Activated T-cell treated with anti-CD3 and anti-CD28 coated beads, Interleukin-2, amount 50 U/mL, for 4 hours (primary cell): ENCODE data around the gene TRUB1. TPM values are rescaled to one million over a fixed set of nuclear protein-coding genes. Genes with fewer than 3 reads are reported as not detected.

Experiments
- ATAC-seq, 2 donors: fragments of 200-7000 bp; cut with Tn5 transposase; one replicate each; pipeline ENCODE4 v1.10.0; 2021
- DNase-seq: peaks from one replicate; pipeline ENCODE4 v3.0.0-alpha.2; 2020
- H3K27me3 Mint-ChIP-seq: one replicate; pipeline ENCODE4 v1.8.0; 2021; ENCODE audit warnings: low read depth, mixed read lengths
- H3K36me3 Mint-ChIP-seq: one replicate; pipeline ENCODE4 v1.8.0; 2022; ENCODE audit warnings: mixed read lengths; ENCODE audit not compliant: insufficient read depth
- H3K4me1 Mint-ChIP-seq: one replicate; pipeline ENCODE4 v1.8.0; 2021; ENCODE audit warnings: low read depth, mixed read lengths
- H3K4me3 Mint-ChIP-seq: one replicate; pipeline ENCODE4 v1.8.0; 2021; ENCODE audit warnings: mild to moderate bottlenecking, moderate library complexity, mixed read lengths
- H3K9me3 Mint-ChIP-seq: one replicate; pipeline ENCODE4 v1.8.0; 2021; ENCODE audit warnings: mixed read lengths
- total RNA-seq, 3 donors: library from RNA; stranded (reverse); gene quantifications; one replicate each; pipeline ENCODE4 v1.2.1, GENCODE V29; 2021

TRUB1 gene
- total RNA-seq, 3 donors from 2014 or later: 20.3 to 26.9 (median 26.7) TPM

DNA sequence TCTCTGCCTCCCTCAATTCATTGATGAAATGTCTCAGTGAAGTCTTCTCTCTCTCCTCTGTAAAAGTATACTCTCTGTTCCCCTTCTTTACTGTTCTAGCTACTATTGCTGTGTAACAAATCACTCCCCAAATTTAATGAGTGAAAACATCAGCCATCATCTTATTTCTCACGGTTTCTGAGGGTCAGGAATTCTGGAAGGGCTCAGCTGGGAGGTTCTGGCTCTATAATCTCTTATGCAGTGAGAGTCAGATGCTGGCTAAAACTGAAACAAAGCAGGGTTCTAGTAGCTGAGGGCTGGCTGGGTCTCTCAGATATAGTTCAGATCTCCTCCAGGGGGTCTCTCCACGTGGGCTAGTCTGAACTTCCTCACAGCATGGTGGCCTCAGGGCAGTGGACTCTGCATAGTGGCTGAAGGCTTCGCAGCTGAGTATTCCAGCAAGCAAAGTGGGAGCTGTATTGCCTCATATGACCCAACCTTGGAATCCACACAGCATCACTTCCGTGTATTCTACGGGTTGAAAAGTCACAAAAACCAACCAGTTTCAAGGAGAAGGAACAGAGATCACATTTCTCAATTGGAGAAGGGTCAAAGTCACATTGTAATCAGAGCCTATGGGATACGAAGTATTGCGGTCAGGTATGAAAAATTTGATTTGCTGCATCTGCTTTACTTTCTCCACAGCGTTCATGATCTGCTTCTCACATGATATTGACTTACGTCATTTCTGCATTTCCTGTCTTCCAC is 80.4 kb downstream of the TRUB1 start:
- no peaks in the 10 kb centered on the region for H3K4me1 Mint-ChIP-seq
- H3K27me3 Mint-ChIP-seq: peaks cover 12% of the 10 kb centered on the region
- no peak overlapping the region for H3K4me3 Mint-ChIP-seq
- H3K36me3 Mint-ChIP-seq: no peaks in the 10 kb centered on the region
- no peak for ATAC-seq
- H3K9me3 Mint-ChIP-seq: no peaks in the 10 kb centered on the region
- DNase-seq: no peak

DNA sequence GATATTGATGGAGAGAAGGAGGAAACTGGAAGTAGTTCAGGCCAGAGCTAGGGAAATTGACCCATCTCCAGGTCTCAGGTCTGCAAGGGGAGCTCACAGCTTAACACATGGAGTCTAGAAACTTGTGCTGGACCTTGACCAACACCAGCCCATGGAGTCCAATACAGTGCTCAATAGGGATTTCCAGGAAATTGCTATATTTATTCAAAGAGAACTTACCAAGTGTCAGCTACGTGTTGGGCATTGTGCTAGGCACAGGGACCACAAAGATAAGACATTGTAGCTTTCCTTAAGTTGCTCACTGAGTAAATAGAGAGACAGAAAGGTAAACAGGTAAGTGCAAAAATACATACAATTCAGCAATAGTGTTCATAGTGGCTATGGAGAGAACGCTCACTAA is 82.5 kb downstream of the TRUB1 start:
- H3K36me3 Mint-ChIP-seq: no peaks in the 10 kb centered on the region
- DNase-seq (no peak), ATAC-seq (no peak)
- H3K4me1 Mint-ChIP-seq: no peaks in the 10 kb centered on the region
- no peaks in the 10 kb centered on the region for H3K9me3 Mint-ChIP-seq
- H3K4me3 Mint-ChIP-seq: no peak overlapping the region
- H3K27me3 Mint-ChIP-seq: peaks cover 13% of the 10 kb centered on the region

DNA sequence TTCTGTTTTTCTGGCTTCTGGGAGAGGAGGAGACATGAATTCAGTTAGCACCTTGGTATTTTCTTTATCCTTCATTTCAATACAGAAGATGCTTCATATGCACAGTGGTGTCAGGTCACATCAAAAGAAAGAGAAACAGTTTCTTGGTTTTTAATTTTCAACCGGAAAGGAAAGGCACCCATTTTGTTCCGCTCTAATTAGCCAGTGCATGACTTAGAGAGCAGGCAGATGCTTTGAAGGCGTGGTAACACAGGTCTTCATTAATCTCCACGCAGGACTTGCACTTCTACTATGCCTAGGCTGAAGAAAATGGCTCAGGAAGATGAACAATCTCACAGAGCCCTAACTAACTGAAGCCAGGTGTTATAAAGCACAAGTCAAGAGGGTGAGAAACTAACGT is 84.7 kb downstream of the TRUB1 start:
- peaks cover 5% of the 10 kb centered on the region for H3K27me3 Mint-ChIP-seq
- H3K9me3 Mint-ChIP-seq: no peaks in the 10 kb centered on the region
- DNase-seq: no peak
- H3K4me1 Mint-ChIP-seq: no peaks in the 10 kb centered on the region
- H3K4me3 Mint-ChIP-seq: no peak overlapping the region
- no peak for ATAC-seq
- no peaks in the 10 kb centered on the region for H3K36me3 Mint-ChIP-seq

DNA sequence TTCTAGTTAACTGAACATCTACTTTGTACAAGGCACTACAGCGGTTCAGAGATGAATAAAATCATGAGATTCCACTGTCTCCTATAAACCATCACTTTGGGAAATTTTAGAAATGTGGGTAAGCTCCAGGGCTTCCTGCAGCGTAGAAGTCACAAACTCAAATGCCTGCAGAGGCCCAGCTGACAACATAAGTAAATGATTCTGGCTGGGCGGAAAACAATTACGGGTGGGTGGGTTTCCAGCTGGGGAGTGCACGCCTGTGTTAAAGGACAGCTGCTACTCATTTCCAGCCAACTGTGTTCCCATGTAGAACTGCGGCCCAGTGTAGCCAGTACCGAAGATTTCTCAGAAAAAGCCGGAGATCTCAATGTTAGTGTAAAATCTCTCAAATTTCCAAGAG is 85.7 kb downstream of the TRUB1 start:
- peaks cover 5% of the 10 kb centered on the region for H3K27me3 Mint-ChIP-seq
- ATAC-seq (no peak), DNase-seq (no peak)
- no peak overlapping the region for H3K4me3 Mint-ChIP-seq
- H3K36me3 Mint-ChIP-seq: no peaks in the 10 kb centered on the region
- H3K9me3 Mint-ChIP-seq: no peaks in the 10 kb centered on the region
- H3K4me1 Mint-ChIP-seq: no peaks in the 10 kb centered on the region

DNA sequence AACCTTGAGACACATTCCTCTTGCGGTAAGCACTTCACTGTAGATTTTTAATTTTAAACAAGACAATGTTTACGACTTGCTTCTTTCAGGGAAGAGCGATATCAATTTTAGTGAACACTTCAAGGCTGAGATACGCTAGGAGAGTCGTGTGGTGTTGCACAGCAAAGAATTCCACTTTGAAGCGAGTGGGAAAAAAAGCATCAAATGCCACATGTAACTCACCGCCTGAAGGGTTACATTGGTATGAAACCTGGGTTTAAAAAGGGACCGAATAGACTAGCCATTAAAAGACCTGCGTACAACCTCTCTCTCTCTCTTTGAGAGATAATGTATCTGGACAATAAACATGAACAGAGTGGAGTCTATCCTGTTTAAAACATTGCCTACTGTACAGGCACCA is 86.4 kb downstream of the TRUB1 start:
- Mint-ChIP-seq H3K4me1 (no peaks in the 10 kb centered on the region), H3K36me3 (no peaks in the 10 kb centered on the region), H3K4me3 (no peak overlapping the region), H3K9me3 (no peaks in the 10 kb centered on the region), H3K27me3 (peaks cover 5% of the 10 kb centered on the region)
- DNase-seq (no peak), ATAC-seq (no peak)

DNA sequence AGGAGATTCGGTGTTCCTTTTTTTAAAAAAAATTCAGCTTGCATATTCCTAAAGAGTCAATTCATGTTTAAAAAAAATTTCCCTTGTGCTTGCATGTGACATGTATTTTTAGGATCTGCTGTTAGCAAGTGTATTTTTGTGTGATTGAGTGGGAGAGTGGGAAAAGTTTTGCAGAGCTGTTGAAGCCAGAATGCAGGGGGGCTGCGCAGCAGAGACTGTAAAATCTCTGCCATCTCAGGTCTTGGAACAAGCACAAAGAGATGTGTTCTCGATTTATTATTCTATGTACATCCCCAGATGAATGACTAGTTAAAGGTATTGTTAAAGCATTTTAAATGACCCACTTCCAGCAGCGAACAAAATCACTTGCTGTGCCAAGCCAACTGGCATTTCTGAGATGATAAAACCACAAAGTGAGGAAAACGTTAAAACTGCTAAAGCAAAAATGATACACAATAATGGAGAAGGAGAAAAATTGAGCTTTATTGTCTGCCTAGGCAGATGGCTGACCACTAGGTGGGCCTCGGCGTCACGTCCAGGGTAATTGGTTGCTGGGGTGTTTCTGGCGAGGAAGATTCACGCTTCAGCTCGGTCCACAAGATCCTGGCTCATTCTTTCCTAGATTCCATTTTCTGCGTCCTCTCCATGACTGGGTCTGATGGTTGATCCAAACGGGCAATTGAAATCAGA is 88.2 kb downstream of the TRUB1 start:
- Mint-ChIP-seq H3K4me3 (no peak overlapping the region), H3K36me3 (no peaks in the 10 kb centered on the region), H3K27me3 (peaks cover 3% of the 10 kb centered on the region), H3K4me1 (no peaks in the 10 kb centered on the region), H3K9me3 (no peaks in the 10 kb centered on the region)
- DNase-seq: no peak
- ATAC-seq: no peak

DNA sequence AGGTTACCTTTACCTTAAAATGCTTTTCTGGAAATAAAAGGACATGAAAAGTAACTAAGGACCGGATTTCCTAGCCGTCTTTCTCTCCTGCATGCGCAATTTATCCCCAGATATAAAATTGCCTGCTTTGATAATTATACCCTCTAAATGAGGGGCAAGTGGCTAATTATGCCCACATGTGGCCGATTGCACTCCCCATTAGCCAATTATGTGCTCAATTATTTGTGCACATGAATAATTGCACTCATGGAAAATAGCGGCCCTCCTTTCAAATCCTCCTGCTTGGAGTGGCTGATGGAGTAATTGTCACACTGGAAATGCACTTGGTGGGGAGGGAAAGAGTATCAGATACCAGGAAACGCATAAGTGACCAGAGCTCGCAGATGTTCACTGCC is 88.7 kb downstream of the TRUB1 start:
- Mint-ChIP-seq H3K36me3 (no peaks in the 10 kb centered on the region), H3K27me3 (peaks cover 3% of the 10 kb centered on the region), H3K4me1 (no peaks in the 10 kb centered on the region), H3K4me3 (no peak overlapping the region), H3K9me3 (no peaks in the 10 kb centered on the region)
- ATAC-seq: no peak
- no peak for DNase-seq

Other genes starting within 250 kb of the TRUB1 start
- 10 to 100 TPM; 13.6 to 26.8 (median 14.8) TPM for gene FHIP2A, start 116.4 kb upstream of the TRUB1 start, total RNA-seq
- under 1 TPM in 2 of 3 donors, not detected in 1; 0.11 to 0.16 TPM for gene ATRNL1, start 155.2 kb downstream of the TRUB1 start, total RNA-seq